ENCODE data around the gene TMEM201. TPM values are rescaled to one million over a fixed set of nuclear protein-coding genes. Genes with fewer than 3 reads are reported as not detected.
A peak's percentile ranks its signal among the peaks of the same experiment; 100 is the strongest.
"Not testable (repeated sequence)": the region's sequence is repeated elsewhere in the genome, so short reads cannot be mapped to it uniquely, and the experiment has no call there.

TMEM201 gene, protein sequence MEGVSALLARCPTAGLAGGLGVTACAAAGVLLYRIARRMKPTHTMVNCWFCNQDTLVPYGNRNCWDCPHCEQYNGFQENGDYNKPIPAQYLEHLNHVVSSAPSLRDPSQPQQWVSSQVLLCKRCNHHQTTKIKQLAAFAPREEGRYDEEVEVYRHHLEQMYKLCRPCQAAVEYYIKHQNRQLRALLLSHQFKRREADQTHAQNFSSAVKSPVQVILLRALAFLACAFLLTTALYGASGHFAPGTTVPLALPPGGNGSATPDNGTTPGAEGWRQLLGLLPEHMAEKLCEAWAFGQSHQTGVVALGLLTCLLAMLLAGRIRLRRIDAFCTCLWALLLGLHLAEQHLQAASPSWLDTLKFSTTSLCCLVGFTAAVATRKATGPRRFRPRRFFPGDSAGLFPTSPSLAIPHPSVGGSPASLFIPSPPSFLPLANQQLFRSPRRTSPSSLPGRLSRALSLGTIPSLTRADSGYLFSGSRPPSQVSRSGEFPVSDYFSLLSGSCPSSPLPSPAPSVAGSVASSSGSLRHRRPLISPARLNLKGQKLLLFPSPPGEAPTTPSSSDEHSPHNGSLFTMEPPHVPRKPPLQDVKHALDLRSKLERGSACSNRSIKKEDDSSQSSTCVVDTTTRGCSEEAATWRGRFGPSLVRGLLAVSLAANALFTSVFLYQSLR
- polyA plus RNA-seq (2013, experiment 1 of 2; ENCODE audit: insufficient read length) = 11.2 TPM
- polyA plus RNA-seq (2013, experiment 2 of 2; ENCODE audit: insufficient read length) = 5.7 TPM

DNA sequence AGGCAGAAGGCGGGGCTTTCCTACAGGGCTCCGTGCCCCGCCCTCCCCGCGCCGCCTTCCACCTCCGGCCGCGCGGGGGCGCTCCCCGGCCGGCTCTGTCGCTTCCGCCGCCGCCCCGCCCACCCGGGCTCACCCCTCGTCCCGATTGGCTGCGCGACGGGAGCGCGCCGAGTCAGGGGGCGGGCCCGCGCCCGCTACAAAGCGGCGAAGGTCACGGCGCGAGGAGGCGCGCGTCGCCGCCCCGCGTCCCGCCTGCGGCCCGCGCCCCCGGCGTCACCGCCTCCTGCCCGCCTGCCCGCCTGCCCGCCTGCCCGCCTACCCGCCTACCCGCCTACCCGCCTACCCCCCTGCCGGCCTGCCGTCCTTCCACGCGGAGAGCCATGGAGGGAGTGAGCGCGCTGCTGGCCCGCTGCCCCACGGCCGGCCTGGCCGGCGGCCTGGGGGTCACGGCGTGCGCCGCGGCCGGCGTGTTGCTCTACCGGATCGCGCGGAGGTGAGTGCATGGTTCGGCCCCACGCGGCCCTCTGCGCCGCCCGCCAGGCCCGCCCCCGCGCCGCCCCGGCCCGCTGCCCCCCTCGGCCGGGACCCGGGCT, at the start of gene TMEM201:
Gene TMEM201, plus strand, starts transcription at position 361 of the 593 bp plus-strand sequence. Its CDS starts 20 bp downstream, at position 381.
- peak; percentile 91 for DNase-seq

DNA sequence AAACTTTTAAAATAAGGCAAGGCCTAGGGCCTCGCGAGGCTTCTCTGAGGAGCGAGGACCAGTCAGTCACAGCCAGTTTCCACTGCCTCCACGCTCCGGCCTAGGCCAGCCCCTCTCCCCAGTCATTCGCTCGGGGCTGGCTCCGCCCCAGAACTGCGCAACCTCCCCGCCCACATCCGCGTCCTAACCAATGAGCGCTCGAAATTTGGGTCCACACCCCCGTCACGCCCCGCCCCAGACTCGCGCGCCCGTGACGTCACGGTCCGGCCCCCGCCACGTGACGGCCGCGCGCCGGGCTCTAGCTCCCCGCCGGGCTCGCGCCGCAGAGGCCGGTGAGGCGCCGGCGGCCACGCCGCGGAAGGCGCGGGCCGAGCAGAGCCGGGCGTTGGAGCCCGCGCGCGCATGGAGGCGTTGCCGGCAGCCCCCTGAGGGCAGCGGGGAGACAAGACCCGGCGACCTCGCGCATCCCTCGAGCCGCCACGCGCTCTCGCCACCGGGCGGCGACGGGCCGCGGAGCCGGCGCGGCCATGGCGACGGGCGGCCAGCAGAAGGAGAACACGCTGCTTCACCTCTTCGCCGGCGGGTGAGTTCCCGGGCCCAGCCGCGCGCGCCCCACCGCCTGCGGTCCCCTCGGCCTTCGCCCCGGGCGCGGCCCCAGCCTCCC, 49.4 kb upstream of the TMEM201 start, which contains the start of gene SLC25A33:
Gene SLC25A33, plus strand, starts transcription at position 301 of the 664 bp plus-strand sequence. Its CDS starts 227 bp downstream, at position 528.
- DNase-seq = peak; percentile 96

DNA sequence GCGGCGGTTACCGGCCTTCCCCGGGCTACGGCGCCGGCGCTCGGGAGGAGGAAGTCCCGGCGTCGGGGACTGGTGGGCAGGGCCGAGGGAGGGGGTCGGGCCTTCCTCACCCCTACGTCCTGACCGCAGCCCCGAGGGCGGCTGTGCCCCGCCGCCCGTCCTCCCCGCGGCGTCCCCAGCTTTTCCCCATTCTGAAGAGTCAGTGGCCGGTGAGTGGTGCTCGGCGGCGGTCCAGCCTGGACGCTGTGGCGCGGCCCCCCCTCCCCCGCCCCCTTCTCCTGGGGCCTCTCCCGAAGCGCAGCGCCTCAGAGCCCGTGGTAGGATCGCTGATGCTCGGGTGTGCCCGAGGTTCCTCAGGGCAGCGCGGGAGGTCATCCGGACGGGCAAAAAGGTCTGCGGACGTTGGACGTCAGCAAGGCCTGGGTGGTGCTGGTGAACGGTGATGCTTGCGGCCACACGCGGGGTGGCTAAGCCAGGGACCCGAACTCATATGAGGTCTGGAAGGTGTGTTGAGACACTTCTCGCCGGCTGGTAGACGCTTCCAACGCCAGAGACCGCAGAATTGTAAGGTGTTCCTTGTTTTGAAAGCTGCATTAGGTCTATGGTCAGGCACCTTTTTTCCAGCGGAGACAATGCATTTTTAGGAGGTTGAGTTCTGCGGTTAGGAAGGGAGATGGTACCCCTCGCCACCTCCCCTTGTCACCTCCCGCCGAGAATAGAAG, 48.7 kb upstream of the TMEM201 start:
- DNase-seq = peak; percentile 54

DNA sequence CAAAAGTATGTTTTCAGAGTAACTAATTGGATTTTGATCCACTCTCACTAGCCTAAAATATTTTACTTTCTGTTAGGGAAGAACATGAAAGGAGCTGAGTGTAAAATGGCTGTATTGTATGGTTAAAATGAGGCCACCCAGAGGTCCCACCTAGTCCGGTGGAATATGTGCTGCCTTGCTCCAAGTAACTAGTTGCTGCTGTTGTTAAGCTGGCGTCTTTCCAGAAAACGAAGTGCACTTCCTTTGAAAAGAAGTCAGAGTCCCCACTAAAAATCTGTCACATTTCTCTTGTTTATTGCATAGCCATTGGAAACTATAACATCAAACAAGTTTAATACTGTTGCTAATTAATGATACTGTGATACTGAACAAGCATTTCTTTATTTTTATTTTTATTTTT, 46.3 kb upstream of the TMEM201 start:
- peak; percentile 40 for DNase-seq

DNA sequence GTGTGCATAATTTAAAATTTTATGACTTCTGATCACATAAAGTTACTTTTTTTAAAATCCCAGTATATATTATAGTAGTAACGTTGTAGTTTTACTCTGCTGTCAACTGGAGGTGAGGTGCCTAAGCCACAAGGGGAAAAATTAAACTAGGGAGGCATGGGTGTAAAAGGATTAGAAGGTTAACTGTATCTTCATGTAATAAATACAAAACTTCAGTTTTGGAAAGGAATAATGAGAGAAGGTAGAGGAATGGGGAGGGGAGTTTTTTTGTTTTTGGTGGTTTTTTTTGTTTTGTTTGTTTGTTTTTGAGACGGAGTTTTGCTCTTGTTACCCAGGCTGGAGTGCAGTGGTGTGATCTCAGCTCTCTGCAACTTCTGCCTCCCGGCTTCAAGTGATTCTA, 43.8 kb upstream of the TMEM201 start:
- no peak for DNase-seq

DNA sequence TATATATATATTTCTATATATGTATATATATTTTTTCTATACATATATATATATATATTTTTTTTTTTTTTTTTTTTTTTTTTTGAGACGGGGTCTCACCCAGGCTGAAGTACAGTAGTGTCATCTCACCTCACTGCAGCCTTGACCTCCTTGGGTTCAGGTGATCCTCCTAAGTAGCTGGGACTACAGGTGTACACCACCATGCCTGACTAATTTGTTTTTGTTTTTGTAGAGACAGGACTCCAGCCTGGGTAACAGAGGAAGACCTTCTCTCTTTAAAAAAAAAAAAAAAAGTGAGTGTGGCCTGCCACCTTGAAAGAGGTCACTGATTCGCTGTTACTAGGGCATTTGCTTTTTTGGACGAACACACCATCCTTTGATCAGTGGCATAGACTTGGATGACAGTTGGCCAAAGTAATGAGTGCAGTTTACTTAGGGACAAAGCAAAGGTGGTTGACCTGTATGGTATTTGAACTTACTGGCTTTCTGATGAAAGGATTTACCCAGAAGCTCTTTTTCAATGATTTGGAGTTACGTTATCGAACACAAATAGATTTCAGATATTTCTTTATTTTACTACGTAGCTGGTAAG, 38.7 kb upstream of the TMEM201 start:
- DNase-seq = no peak

DNA sequence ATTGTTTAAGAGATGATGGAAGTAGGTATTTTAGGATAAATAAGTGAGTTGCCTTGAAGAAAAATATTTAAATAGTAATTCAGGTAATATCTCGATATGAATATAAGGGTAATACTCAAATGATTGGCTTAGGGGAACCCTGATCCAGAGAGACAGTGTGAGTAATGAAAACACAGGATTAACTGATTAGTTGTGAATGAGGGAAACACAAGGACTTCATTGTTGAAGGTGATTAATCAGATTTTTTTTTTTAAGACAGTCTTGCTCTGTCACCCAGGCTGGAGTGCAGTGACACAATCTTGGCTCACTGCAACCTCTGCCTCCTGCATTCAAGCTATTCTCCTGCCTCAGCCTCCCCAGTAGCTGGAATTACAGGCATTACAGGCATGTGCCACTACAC, 36.7 kb upstream of the TMEM201 start:
- DNase-seq = no peak

DNA sequence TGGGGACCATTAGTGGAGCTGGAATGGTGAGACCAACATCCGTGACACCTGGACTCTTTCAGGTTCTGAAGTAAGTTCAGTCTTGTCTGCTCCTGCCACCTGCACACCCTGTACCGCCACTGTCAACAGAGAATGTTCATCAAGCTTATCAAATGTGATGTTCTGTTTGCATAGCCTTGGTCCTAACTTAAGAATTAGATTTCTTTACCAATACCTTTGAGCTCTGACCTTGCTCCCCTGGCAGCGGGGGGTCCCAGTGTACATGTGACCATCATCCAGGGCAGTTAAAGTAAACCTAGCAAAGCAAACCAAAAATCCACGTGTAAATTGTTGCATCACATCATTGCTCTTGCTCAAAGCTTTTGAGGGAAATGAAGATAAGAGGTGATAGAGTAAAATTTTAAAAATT, 35.0 kb upstream of the TMEM201 start:
- no peak for DNase-seq

DNA sequence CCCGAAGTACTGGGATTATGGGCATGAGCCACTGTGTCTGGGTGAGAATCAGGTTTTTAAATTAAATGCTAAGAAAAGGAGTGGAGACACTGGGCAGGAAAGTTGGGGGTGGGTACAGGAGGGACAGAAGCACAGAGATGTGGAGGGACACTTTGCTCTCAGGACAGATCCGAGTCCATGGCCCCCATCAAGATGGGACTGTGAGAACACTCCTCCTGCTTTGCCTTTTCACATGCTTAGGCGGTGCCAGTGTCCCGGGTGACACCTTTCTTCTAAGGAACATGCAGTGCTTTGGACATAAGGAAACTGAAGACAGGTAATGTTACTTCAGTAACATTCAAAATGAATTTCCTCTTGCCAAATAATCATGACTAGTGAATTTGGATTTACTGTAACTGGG, 32.8 kb upstream of the TMEM201 start:
- DNase-seq = no peak

DNA sequence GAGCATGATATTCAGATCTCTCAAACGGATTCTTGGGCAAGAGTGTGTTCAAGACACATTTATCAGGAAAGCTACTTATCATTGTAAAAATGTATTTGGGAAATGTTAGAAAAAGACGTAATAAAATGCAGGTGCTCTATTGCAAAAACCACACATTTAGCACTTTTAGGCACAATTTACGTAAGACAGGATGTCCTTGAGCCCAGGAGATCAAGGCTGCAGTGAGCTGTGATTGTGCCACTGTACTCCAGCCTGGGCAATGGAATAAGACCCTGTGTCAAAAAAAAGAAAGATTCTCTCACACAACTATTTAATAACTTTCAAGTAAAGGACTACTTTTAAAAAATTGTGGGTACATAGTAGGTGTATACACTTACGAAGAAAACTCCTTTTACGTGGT, 31.1 kb upstream of the TMEM201 start:
- DNase-seq = no peak

DNA sequence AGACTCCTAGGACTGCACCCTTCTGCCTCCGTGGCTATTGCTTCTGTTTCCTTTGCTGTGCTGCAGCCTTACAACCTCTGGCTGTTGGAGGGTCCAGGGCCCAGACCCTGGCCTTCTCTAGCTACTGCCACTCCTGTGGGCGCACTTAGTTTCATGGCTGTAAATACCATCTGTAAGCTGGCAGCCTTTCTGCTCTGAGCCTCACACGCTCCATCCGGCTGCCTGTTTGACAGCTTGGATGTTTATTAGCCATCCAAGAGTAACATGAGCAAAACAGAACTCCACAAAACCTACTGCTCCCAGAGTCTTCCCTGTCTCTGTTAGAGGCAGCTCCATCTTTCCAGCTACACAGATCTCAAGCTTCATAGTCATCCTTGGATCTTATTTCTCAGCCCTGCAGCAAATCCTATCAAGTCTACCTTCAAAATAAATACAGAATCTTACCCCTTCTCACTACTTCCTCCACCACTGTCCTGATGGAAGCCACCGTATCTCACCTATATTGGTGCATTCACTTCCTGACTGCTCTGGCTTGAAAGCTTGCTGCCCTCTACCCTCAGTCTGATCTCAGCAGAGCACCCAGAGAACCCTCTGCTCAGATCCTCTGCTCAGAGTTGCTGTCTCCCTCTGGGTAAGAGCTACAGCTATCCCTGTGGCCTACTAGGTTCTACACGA, 30.3 kb upstream of the TMEM201 start:
- DNase-seq = no peak

DNA sequence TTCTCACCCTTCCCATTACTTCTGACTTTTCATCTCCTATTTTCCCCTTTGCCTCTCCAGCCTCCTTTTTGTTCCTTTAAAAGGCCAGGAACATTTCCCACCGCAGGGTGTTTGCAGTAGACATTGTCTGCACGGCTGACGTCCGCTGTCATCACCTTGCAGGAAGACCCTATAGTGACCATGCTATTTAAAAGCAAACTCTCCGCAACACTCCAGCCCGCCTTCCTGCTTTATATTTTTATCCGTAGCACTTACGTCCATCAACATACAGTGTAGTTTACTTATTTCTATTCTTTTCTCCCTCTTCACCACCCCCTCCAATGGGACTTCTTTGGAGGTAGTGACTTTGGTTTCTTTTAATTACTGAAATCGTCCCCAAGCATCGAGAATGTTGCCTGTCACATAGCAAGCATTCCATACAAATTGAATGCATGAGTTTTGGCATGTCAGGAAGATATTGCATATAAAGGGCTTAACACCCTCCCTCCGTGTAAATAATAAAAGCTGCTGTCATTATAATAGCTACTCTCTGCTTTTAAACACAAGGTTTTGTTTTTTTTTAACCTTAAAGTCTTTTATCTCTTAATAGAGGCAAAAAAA, 29.7 kb upstream of the TMEM201 start:
- peak; percentile 38 for DNase-seq

GRCh38 chr1:9559673-9560072, 29.0 kb upstream of the TMEM201 start:
- DNase-seq = no peak

- not testable (repeated sequence) for DNase-seq
Observed at GRCh38 chr1:9560090-9560489, 28.6 kb upstream of the TMEM201 start.

DNA sequence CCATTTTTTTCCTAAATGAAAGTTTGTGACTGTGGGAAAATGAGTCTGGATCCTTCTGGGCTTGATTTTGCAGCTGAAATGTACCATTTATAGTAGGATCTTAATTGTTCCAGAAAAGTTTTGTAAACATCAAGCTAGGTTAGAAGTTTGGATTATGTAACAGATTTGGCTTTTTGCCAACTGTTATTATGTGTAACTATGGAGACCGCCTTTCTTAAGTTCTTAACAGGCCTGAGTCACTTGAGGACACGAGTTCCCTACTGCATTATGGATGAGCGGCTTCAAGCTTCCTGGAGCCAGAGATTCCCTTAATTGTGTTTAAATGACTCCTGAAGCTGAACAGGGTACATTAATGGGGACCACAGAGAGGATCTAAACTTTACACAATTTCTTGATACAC, 27.3 kb upstream of the TMEM201 start:
- peak; percentile 67 for DNase-seq

GRCh38 chr1:9569267-9569666, 19.4 kb upstream of the TMEM201 start:
- DNase-seq = no peak

- not testable (repeated sequence) for DNase-seq
Observed at GRCh38 chr1:9570886-9571529, 17.7 kb upstream of the TMEM201 start.

GRCh38 chr1:9573723-9574122, 15.0 kb upstream of the TMEM201 start:
- no peak for DNase-seq

- DNase-seq = no peak
Observed at GRCh38 chr1:9575486-9575885, 13.2 kb upstream of the TMEM201 start.

DNA sequence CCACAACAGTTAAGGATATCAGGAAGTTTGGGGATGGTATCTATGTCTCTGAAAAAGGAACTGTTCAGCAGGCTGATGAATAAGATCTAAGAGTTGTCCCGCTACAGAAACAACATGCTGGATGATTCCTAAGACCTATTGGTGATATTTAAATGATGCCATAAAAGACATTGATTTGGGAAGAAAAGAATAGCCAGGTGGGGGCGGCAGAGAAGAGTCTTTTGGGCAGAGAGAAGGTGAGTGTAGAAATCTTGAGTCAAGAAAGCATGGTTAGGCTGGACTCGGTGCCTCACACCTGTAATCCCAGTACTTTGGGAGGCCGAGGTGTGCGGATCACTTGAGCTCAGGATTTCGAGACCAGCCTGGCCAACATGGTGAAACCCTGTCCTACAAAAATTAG, 11.8 kb upstream of the TMEM201 start:
- no peak for DNase-seq

All from fibroblast of skin of back (primary cell).